OCI-LY7 (cell line): Measurements from ENCODE around the gene RPGRIP1L. TPM values are rescaled to one million over a fixed set of nuclear protein-coding genes. Genes with fewer than 3 reads are reported as not detected.

Experiments
- BruUV-seq: library from RNA; stranded (reverse); fragments of 400-500 nt; replicated peaks from 2 replicates; lab custom pipeline; 2021; lab: Mats Ljungman, UMichigan
- CTCF ChIA-PET: fragments of 300-600 bp; sonication (Branson Sonifier 250); formaldehyde crosslinking; loops from one replicate; lab custom pipeline; 2022; ENCODE audit warnings: antibody characterized with exemption; ENCODE audit not compliant: unreplicated experiment; lab: Charles Lee
- POLR2A ChIA-PET: fragments of 300-600 bp; sonication (Branson Sonifier 250); formaldehyde crosslinking; loops from one replicate; lab custom pipeline; 2022; ENCODE audit warnings: antibody characterized with exemption; lab: Charles Lee
- DNase-seq: peaks from one replicate; pipeline ENCODE4 v3.0.0-alpha.2; 2015; ENCODE audit warnings: low spot score
- H2AFZ ChIP-seq: fragments of 200-600 bp; sonication (generic), shearing (Covaris generic); 2 replicates; pipeline ENCODE4 v1.6.1; 2014; ENCODE audit warnings: mild to moderate bottlenecking, antibody characterized with exemption, low read length, moderate library complexity
- H3K27ac ChIP-seq: fragments of 200-600 bp; sonication (generic); 2 replicates; pipeline ENCODE4 v1.5.1; 2014; ENCODE audit warnings: mixed run types, low read depth, mild to moderate bottlenecking, moderate library complexity, low read length, inconsistent platforms; ENCODE audit not compliant: poor library complexity, severe bottlenecking
- H3K36me3 ChIP-seq: fragments of 200-600 bp; sonication (generic); 2 replicates; pipeline ENCODE4 v1.6.1; 2014; ENCODE audit warnings: mild to moderate bottlenecking, antibody characterized with exemption, low read length, moderate library complexity, mixed read lengths; ENCODE audit not compliant: insufficient read depth
- H3K4me1 ChIP-seq: fragments of 200-600 bp; sonication (generic); 2 replicates; pipeline ENCODE4 v1.5.1; 2014; ENCODE audit warnings: mild to moderate bottlenecking, low read length; ENCODE audit not compliant: insufficient read depth, poor library complexity, severe bottlenecking
- H3K4me2 ChIP-seq: fragments of 200-600 bp; sonication (generic); 2 replicates; pipeline ENCODE4 v1.6.1; 2014; ENCODE audit warnings: mild to moderate bottlenecking, low read length
- H3K4me3 ChIP-seq: fragments of 200-600 bp; sonication (generic); 2 replicates; pipeline ENCODE4 v1.5.1; 2014; ENCODE audit warnings: mild to moderate bottlenecking, low read depth, low read length; ENCODE audit not compliant: poor library complexity, severe bottlenecking
- H3K79me2 ChIP-seq: fragments of 200-600 bp; sonication (generic); 2 replicates; pipeline ENCODE4 v1.6.1; 2016; ENCODE audit warnings: low read depth, mild to moderate bottlenecking, low read length, moderate library complexity, mixed read lengths; ENCODE audit not compliant: insufficient read depth
- H3K9me2 ChIP-seq: fragments of 200-600 bp; sonication (generic); 2 replicates; pipeline ENCODE4 v1.6.1; 2016; ENCODE audit warnings: mild to moderate bottlenecking, low read length, mixed read lengths; ENCODE audit not compliant: insufficient read depth
- H3K9me3 ChIP-seq: fragments of 200-600 bp; sonication (generic); 2 replicates; pipeline ENCODE4 v1.6.1; 2014; ENCODE audit warnings: mild to moderate bottlenecking, mixed run types, low read length, mixed read lengths
- H4K20me1 ChIP-seq: fragments of 200-600 bp; sonication (generic); 2 replicates; pipeline ENCODE4 v1.6.1; 2014; ENCODE audit warnings: mild to moderate bottlenecking, antibody characterized with exemption, low read length, moderate library complexity, mixed read lengths; ENCODE audit not compliant: insufficient read depth
- EZH2phosphoT487 ChIP-seq: fragments of 200-600 bp; sonication (generic); IDR thresholded peaks from 2 replicates; pipeline ENCODE4 v1.6.1; 2018; ENCODE audit warnings: low read depth, borderline replicate concordance, mild to moderate bottlenecking, mixed run types, antibody characterized with exemption, low read length, moderate library complexity, mixed read lengths
- intact Hi-C: fragments of 100-400 bp; cut with micrococcal nuclease; formaldehyde crosslinking; loops from one replicate; pipeline ENCODE4 v1.10.0; 2022; ENCODE audit not compliant: unreplicated experiment
- total RNA-seq, 2 experiments: library from RNA; depleted of rRNA in 1 of 2; stranded (reverse); fragments of >200 nt in 1 of 2; shearing (Covaris generic) in 1 of 2; gene quantifications; 2 replicates each; pipeline ENCODE4 v1.2.3, GENCODE V29; 2014 to 2022
- TF ChIP-seq, protein P1 (sequence below): fragments of 200-600 bp; sonication (generic); conservative IDR thresholded peaks from 2 replicates; pipeline ENCODE4 v1.5.1; 2014; ENCODE audit warnings: mild to moderate bottlenecking, antibody characterized with exemption, low read length, moderate library complexity, mixed read lengths

RPGRIP1L gene
- total RNA-seq, 2 experiments from 2014 or later, result 12.7 to 15.4 TPM

GRCh38 chr16:53714205-53715022 lies 10.8 kb upstream of the RPGRIP1L start:
- no peaks in the 10 kb centered on the region for H3K9me2 ChIP-seq
- H3K4me2 ChIP-seq, result no peak overlapping the region
- no peaks in the 10 kb centered on the region for H3K36me3 ChIP-seq
- CTCF ChIA-PET, result no interaction called here
- no peak overlapping the region for H3K4me3 ChIP-seq
- POLR2A ChIA-PET, result no interaction called here
- H3K4me1 ChIP-seq, result no peaks in the 10 kb centered on the region
- DNase-seq, result no peak
- H2AFZ ChIP-seq, result no peak overlapping the region
- peaks cover 12% of the 10 kb centered on the region for H4K20me1 ChIP-seq
- H3K79me2 ChIP-seq, result peaks cover 28% of the 10 kb centered on the region
- no peaks in the 10 kb centered on the region for H3K9me3 ChIP-seq
- no TSS peak for BruUV-seq
- H3K27ac ChIP-seq, result no peak overlapping the region
- TF ChIP-seq, protein P1, sequence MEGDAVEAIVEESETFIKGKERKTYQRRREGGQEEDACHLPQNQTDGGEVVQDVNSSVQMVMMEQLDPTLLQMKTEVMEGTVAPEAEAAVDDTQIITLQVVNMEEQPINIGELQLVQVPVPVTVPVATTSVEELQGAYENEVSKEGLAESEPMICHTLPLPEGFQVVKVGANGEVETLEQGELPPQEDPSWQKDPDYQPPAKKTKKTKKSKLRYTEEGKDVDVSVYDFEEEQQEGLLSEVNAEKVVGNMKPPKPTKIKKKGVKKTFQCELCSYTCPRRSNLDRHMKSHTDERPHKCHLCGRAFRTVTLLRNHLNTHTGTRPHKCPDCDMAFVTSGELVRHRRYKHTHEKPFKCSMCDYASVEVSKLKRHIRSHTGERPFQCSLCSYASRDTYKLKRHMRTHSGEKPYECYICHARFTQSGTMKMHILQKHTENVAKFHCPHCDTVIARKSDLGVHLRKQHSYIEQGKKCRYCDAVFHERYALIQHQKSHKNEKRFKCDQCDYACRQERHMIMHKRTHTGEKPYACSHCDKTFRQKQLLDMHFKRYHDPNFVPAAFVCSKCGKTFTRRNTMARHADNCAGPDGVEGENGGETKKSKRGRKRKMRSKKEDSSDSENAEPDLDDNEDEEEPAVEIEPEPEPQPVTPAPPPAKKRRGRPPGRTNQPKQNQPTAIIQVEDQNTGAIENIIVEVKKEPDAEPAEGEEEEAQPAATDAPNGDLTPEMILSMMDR, result no peak
- no peak for TF ChIP-seq EZH2phosphoT487
- intact Hi-C loops, result no loop called here

DNA sequence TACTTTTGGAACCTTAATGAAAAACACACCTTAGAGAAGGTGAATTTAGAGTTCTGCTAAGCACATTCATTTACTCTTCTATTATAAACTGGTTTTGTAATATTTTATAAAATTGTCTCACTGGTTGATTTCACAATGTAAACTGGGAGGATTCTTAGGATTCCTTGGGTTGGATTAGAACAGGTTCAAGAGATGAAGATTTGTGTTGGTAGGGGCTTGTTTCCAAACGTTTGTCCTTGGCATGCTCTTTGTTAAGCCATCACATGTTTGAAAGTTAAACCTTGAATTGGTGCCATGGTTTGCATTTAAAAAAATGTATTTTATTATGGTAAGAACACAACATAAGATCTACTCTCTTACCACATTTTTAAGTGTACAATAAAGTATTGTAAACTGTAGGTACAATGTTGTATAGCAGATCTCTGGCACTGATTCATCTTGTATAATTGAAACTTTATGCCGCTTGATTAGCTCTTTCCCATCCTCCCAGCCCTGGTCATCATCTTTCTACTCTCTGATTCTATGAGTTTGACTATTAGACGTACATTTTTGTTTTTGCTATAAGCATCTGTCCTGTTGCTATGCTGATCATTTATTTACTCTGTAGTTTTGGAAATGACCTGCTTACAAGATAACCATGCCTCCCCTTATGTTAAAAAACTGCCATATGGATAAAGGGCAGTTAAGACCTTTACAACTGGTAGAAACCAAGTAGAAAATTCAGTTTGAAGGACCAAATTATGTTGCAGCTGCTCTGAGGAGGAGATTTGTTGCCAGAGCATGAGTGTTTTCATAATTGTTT lies 9.9 kb upstream of the RPGRIP1L start:
- no peak overlapping the region for H3K4me3 ChIP-seq
- no peak for DNase-seq
- peaks cover 12% of the 10 kb centered on the region for H4K20me1 ChIP-seq
- ChIA-PET CTCF (no interaction called here), POLR2A (no interaction called here)
- TF ChIP-seq EZH2phosphoT487, result no peak
- TF ChIP-seq, protein P1, result no peak
- BruUV-seq, result no TSS peak
- H3K4me2 ChIP-seq, result no peak overlapping the region
- H3K36me3 ChIP-seq, result no peaks in the 10 kb centered on the region
- intact Hi-C loops, result no loop called here
- no peak overlapping the region for H2AFZ ChIP-seq
- no peaks in the 10 kb centered on the region for H3K9me3 ChIP-seq
- H3K9me2 ChIP-seq, result no peaks in the 10 kb centered on the region
- no peaks in the 10 kb centered on the region for H3K4me1 ChIP-seq
- no peak overlapping the region for H3K27ac ChIP-seq
- H3K79me2 ChIP-seq, result peaks cover 31% of the 10 kb centered on the region
